Peyer's patch (tissue), 4 donors: Measurements from ENCODE around the gene ZNF484. TPM values are rescaled to one million over a fixed set of nuclear protein-coding genes. Genes with fewer than 3 reads are reported as not detected.
"Not testable (repeated sequence)": the region's sequence is repeated elsewhere in the genome, so short reads cannot be mapped to it uniquely, and the experiment has no call there.

ENCODE experiments used
- DNase-seq, 3 donors: peaks; one replicate each; pipeline ENCODE4 v3.0.0-alpha.2; 2017 to 2019
- H3K27ac ChIP-seq, 4 donors: fragments of 200-600 bp; sonication (generic); one replicate each; pipeline ENCODE4 v1.5.1; 2016 to 2019
- H3K27me3 ChIP-seq, 2 donors: fragments of 200-600 bp; sonication (generic); one replicate each; pipeline ENCODE4 v1.5.1; 2019
- H3K36me3 ChIP-seq, 3 donors: fragments of 200-600 bp; sonication (generic); one replicate each; pipeline ENCODE4 v1.5.1; 2016 to 2019
- H3K4me1 ChIP-seq, 4 donors: fragments of 200-600 bp; sonication (generic); one replicate each; pipeline ENCODE4 v1.5.1; 2016 to 2019
- H3K4me3 ChIP-seq, 4 donors: fragments of 200-600 bp; sonication (generic); 1 replicate in 3 of 4; 2 replicates in 1 of 4; pipeline ENCODE4 v1.5.1; 2016 to 2019; ENCODE audit warnings: mild to moderate bottlenecking in 1 of 4
- H3K9me3 ChIP-seq, 4 donors: fragments of 200-600 bp; sonication (generic); one replicate each; pipeline ENCODE4 v1.5.1; 2016 to 2019; ENCODE audit warnings: mild to moderate bottlenecking in 1 of 4
- POLR2A ChIP-seq, 2 donors: fragments of 450-650 bp; IDR thresholded peaks; one replicate each; pipeline ENCODE4 v1.5.1; 2017; ENCODE audit warnings: antibody characterized with exemption in 2 of 2, mild to moderate bottlenecking in 2 of 2, moderate library complexity in 2 of 2
- total RNA-seq, 4 donors: library from RNA; depleted of rRNA; stranded (reverse); fragments of >200 nt; gene quantifications; one replicate each; pipeline ENCODE4 v1.1.0, GENCODE V29; 2016
- TF ChIP-seq, protein P1 (sequence below), 6 experiments: fragments of 450-650 bp in 4 of 6; fragments of 200-600 bp in 2 of 6; sonication (generic) in 1 of 6; IDR thresholded peaks; one replicate each; pipeline ENCODE4 v1.5.1; 2017 to 2019; ENCODE audit warnings: antibody characterized with exemption in 6 of 6, mild to moderate bottlenecking in 3 of 6, moderate library complexity in 1 of 6

Gene ZNF484
- total RNA-seq, 4 donors from 2014 or later, result 9.8 to 23.9 (median 9.9) TPM

DNA sequence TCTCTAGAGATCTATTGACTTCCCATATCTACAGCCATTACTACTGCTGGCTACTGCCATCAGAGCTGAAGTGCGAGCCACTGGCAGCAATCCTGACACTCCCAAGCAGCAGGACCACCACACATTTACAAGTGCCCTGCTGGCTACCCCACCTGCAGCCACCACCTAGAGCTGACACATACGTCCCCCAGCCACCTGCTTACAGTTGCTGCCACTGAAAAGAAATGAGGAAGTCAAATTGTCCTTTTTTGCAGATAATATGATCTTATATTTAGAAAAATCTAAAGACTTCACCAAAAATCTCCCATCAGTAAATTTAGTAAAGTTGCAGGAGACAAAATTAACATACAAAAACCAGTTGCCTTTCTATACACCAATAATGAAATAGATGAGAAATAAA lies 48.4 kb downstream of the ZNF484 start:
- TF ChIP-seq POLR2A (IDR thresholded peaks at IDR 0.05), result no peak
- TF ChIP-seq, protein P1, sequence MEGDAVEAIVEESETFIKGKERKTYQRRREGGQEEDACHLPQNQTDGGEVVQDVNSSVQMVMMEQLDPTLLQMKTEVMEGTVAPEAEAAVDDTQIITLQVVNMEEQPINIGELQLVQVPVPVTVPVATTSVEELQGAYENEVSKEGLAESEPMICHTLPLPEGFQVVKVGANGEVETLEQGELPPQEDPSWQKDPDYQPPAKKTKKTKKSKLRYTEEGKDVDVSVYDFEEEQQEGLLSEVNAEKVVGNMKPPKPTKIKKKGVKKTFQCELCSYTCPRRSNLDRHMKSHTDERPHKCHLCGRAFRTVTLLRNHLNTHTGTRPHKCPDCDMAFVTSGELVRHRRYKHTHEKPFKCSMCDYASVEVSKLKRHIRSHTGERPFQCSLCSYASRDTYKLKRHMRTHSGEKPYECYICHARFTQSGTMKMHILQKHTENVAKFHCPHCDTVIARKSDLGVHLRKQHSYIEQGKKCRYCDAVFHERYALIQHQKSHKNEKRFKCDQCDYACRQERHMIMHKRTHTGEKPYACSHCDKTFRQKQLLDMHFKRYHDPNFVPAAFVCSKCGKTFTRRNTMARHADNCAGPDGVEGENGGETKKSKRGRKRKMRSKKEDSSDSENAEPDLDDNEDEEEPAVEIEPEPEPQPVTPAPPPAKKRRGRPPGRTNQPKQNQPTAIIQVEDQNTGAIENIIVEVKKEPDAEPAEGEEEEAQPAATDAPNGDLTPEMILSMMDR (IDR thresholded peaks at IDR 0.05), result no peak
- Histone ChIP-seq H3K4me3 (no peak overlapping the region), H3K36me3 (no peaks in the 10 kb centered on the region), H3K27me3 (no peaks in the 10 kb centered on the region), H3K9me3 (no peaks in the 10 kb centered on the region), H3K27ac (no peak overlapping the region), H3K4me1 (no peaks in the 10 kb centered on the region)
- no peak for DNase-seq

DNA sequence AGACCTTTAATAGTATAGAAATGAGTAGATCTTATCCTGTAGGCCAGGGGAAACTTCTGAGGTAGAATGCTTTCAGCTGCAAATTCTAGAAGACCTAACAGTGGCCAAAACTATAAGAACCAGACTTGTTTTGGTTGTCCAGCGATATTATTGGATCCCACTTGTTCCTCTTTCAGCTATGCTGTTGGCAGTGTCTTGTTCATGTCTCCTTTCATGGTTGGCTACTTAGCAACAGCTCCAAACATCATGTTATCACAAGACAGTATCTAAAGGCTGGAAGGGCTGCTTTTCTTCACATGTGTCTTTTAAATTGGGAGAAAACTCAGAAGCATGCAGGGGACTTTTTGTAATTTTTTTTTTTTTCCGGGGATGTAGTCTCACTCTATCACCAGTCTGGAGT lies 52.8 kb downstream of the ZNF484 start:
- H3K36me3 ChIP-seq, H3K4me3 ChIP-seq, H3K4me1 ChIP-seq, H3K27me3 ChIP-seq, H3K27ac ChIP-seq, DNase-seq, H3K9me3 ChIP-seq: not testable (repeated sequence)

DNA sequence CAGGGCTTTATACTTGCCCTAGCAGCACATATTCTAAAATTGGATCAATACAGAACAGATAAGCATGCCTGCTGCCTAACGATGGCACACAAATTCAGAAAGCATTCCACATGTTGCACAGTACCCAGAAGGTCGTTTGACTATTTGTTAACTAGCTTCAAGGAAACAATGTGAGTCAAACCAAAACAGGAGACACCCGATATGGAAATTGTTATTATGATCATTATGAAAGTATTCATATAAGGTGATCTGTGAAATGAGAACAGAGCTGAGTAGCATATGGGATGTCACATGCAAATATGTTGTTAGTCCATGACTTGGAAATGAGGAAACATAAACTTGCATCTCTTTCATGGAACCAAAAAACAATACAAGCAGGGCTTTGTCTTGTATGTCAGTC lies 56.9 kb downstream of the ZNF484 start:
- H3K9me3 ChIP-seq, result no peaks in the 10 kb centered on the region
- H3K36me3 ChIP-seq, result no peaks in the 10 kb centered on the region
- H3K27ac ChIP-seq, result no peak overlapping the region
- no peaks in the 10 kb centered on the region for H3K27me3 ChIP-seq
- TF ChIP-seq POLR2A (IDR thresholded peaks at IDR 0.05), result no peak
- TF ChIP-seq, protein P1 (IDR thresholded peaks at IDR 0.05), result no peak
- no peak overlapping the region for H3K4me3 ChIP-seq
- H3K4me1 ChIP-seq, result no peaks in the 10 kb centered on the region
- no peak for DNase-seq

DNA sequence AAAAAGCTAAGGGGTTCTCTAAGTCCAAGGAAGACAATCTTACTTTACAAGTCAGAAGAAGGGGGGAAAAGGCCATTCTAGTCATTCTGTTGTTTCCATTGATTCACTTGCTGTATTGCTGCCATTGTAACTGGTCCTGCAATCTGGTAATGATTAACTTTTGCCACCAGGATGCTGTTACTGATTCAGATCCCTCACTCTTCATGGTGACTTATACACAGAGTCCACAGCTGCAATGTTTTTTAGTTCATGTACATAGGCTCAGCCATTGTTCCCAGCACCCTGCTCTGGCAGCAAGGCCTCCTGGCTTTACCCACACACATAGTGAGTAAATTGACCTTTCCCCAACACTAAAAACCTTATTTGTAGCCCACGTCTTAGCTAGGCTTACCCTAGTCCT lies 57.9 kb downstream of the ZNF484 start:
- not testable (repeated sequence) for H3K27me3 ChIP-seq, H3K9me3 ChIP-seq, DNase-seq

DNA sequence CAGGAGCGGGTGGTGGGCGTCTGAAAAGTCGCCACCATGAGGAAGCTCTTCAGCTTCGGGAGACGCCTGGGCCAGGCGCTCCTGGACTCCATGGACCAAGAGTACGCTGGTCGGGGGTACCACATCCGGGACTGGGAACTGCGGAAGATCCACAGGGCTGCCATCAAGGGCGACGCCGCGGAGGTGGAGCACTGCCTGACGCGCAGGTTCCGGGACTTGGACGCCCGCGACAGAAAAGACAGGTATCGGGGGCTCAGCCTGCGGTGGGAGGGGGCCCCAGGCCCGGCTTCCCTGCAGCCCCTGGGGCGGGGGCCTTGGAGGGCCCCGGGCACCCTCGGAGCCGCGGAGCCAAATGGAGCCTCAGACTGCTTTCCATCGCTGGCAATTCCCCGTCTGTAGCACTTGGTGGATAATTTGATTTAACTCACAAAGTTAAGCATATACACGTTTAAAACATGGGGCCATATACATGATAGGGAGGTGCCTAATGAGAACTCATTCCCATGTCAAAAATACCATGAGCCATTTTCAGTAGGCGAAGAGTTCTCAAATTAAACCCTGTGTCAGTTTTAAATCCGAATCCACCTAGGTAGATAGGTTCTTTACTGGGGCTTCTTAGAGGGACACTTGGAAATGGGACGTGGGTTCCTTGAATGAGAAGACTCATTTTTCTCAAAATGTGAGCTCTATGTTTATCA lies 68.1 kb downstream of the ZNF484 start:
- not testable (repeated sequence) for H3K9me3 ChIP-seq, H3K36me3 ChIP-seq, H3K27ac ChIP-seq, DNase-seq
- peaks cover 0 to 41% of the 10 kb centered on the region in 2 donors for H3K27me3 ChIP-seq
- H3K4me1 ChIP-seq, result peaks cover 0 to 27% (median 12%) of the 10 kb centered on the region in 4 donors
- H3K4me3 ChIP-seq, result peak overlapping the region in 2 of 4 donors; percentile 40 to 42

More for the DNA sequence above, 57.9 kb downstream of the ZNF484 start:
- not testable (repeated sequence) for H3K4me3 ChIP-seq, H3K36me3 ChIP-seq, H3K4me1 ChIP-seq, H3K27ac ChIP-seq

DNA sequence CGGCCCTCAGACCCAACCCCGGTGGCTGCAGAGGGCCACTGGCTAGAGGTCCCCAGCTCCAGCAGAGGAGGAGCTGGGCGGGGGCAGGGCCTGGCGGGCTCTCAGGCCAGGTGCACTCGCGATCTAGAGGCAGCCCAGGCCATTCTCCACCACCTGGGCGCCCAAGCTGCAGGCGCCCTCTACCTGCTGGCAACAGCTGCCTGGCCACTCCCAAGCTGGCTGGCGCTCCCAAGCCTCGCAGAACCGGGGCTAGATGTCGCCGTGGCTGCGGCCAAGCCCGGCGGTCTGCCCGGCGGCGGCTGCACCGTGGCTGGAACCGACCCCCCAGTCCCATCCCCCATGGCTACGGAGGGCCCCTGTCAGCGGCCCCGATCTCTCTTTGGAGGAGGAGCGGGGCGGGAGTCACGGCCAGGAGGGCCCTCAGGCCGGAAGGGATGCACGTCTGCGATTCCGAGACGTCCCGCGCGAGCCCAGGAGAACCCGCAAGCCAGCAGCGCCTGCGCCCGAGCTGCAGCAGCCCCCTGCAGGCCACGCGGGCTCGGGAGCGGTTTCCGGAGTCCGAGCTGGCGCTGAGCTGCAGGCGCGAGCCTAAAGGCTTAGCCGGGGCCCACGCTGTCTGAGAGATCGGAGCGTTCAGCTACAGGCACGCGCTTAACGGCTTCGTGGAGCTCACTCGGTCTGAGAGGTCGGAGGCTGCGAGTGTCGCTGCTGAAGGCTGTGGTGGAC lies 68.9 kb downstream of the ZNF484 start:
- no peaks in the 10 kb centered on the region for H3K36me3 ChIP-seq
- no peak overlapping the region for H3K27ac ChIP-seq
- no peaks in the 10 kb centered on the region for H3K9me3 ChIP-seq
- TF ChIP-seq, protein P1 (IDR thresholded peaks at IDR 0.05), result peak in 3 of 6 experiments; percentile 7 to 25 (median 20)
- no peak for TF ChIP-seq POLR2A (IDR thresholded peaks at IDR 0.05)
- peak; percentile 50 to 77 (median 76) for DNase-seq
- H3K4me1 ChIP-seq, result peaks cover 0 to 27% (median 12%) of the 10 kb centered on the region in 4 donors
- peak overlapping the region; percentile 11 to 42 (median 40) for H3K4me3 ChIP-seq
- peaks cover 0 to 41% of the 10 kb centered on the region in 2 donors for H3K27me3 ChIP-seq
